Neutrophil (primary cell): Measurements from ENCODE around the gene TXNDC8.
"Not testable (repeated sequence)": the region's sequence is repeated elsewhere in the genome, so short reads cannot be mapped to it uniquely, and the experiment has no call there.

Source experiments
- H3K27ac ChIP-seq: fragments of 200-600 bp; sonication (generic); 2 replicates; pipeline ENCODE4 v1.5.1; 2016; ENCODE audit warnings: mild to moderate bottlenecking, moderate library complexity
- H3K27me3 ChIP-seq: fragments of 200-600 bp; sonication (generic); 2 replicates; pipeline ENCODE4 v1.6.0; 2016; ENCODE audit warnings: mild to moderate bottlenecking
- H3K36me3 ChIP-seq: fragments of 200-600 bp; sonication (generic); 2 replicates; pipeline ENCODE4 v1.5.1; 2017
- H3K4me1 ChIP-seq, 2 experiments: fragments of 200-600 bp in 1 of 2; sonication (generic) in 1 of 2; 1 replicate in 1 of 2; 2 replicates in 1 of 2; pipeline versions ENCODE4 v1.5.1 to v1.6.1; 2013 to 2016; ENCODE audit warnings: low read depth in 1 of 2, low read length in 1 of 2, mild to moderate bottlenecking in 1 of 2, moderate library complexity in 1 of 2; ENCODE audit not compliant: control insufficient read depth in 1 of 2, insufficient read depth in 1 of 2
- H3K4me3 ChIP-seq, 2 experiments: fragments of 200-600 bp in 1 of 2; sonication (generic) in 1 of 2; 1 replicate in 1 of 2; 2 replicates in 1 of 2; pipeline ENCODE4 v1.5.1; 2013 to 2016; ENCODE audit warnings: low read depth in 1 of 2, low read length in 1 of 2, mild to moderate bottlenecking in 1 of 2, moderate library complexity in 1 of 2
- H3K9me3 ChIP-seq: fragments of 200-600 bp; sonication (generic); 2 replicates; pipeline ENCODE4 v1.5.1; 2016
- CTCF ChIP-seq: fragments of 200-600 bp; sonication (generic); IDR thresholded peaks from 2 replicates; pipeline ENCODE4 v1.5.1; 2016; ENCODE audit warnings: antibody characterized with exemption

The TXNDC8 gene

GRCh38 chr9:110364451-110364850, 26.8 kb upstream of the TXNDC8 start:
- no peaks in the 10 kb centered on the region for H3K27me3 ChIP-seq
- no peaks in the 10 kb centered on the region for H3K4me1 ChIP-seq
- no peak overlapping the region for H3K4me3 ChIP-seq
- no peak overlapping the region for H3K27ac ChIP-seq
- H3K9me3 ChIP-seq, result no peaks in the 10 kb centered on the region
- H3K36me3 ChIP-seq, result no peaks in the 10 kb centered on the region
- no peak for TF ChIP-seq CTCF

- not testable (repeated sequence) for H3K27ac ChIP-seq, H3K4me3 ChIP-seq, H3K9me3 ChIP-seq, H3K27me3 ChIP-seq, H3K36me3 ChIP-seq, H3K4me1 ChIP-seq
These were observed 21.3 kb upstream of the TXNDC8 start for GRCh38 chr9:110358992-110359391.

- H3K4me1 ChIP-seq, result peaks cover 0 to 4% of the 10 kb centered on the region in 2 experiments
- no peaks in the 10 kb centered on the region for H3K36me3 ChIP-seq
- no peak overlapping the region for H3K4me3 ChIP-seq
- H3K27me3 ChIP-seq, result no peaks in the 10 kb centered on the region
- H3K27ac ChIP-seq, result no peak overlapping the region
- TF ChIP-seq CTCF, result no peak
- H3K9me3 ChIP-seq, result no peaks in the 10 kb centered on the region
These were observed 19.8 kb upstream of the TXNDC8 start for GRCh38 chr9:110357505-110357904.

GRCh38 chr9:110356639-110357395, 19.2 kb upstream of the TXNDC8 start:
- Histone ChIP-seq H3K27ac (peak overlapping the region; percentile 7), H3K27me3 (no peaks in the 10 kb centered on the region), H3K36me3 (no peaks in the 10 kb centered on the region), H3K4me3 (no peak overlapping the region), H3K9me3 (no peaks in the 10 kb centered on the region), H3K4me1 (peaks cover 0 to 4% of the 10 kb centered on the region in 2 experiments)
- no peak for TF ChIP-seq CTCF

GRCh38 chr9:110355911-110356310, 18.2 kb upstream of the TXNDC8 start:
- Histone ChIP-seq H3K4me3 (no peak overlapping the region), H3K4me1 (peaks cover 0 to 4% of the 10 kb centered on the region in 2 experiments), H3K27me3 (no peaks in the 10 kb centered on the region), H3K9me3 (no peaks in the 10 kb centered on the region), H3K36me3 (no peaks in the 10 kb centered on the region), H3K27ac (peak overlapping the region; percentile 20)
- TF ChIP-seq CTCF, result no peak

- Histone ChIP-seq H3K36me3 (no peaks in the 10 kb centered on the region), H3K9me3 (no peaks in the 10 kb centered on the region), H3K27me3 (no peaks in the 10 kb centered on the region), H3K4me3 (no peak overlapping the region), H3K4me1 (no peaks in the 10 kb centered on the region), H3K27ac (no peak overlapping the region)
- no peak for TF ChIP-seq CTCF
These were observed 13.4 kb upstream of the TXNDC8 start for GRCh38 chr9:110351009-110351467.
